HFFc6 (cell line): ENCODE measurements around the gene TBKBP1. TPM values are rescaled to one million over a fixed set of nuclear protein-coding genes. Genes with fewer than 3 reads are reported as not detected.

Source experiments
- DNase-seq: peaks from one replicate; pipeline ENCODE4 v3.0.0-alpha.2; 2018
- H3K27ac Mint-ChIP-seq: 2 replicates; pipeline ENCODE4 v1.8.0; 2020; ENCODE audit warnings: mild to moderate bottlenecking, mixed read lengths
- H3K27me3 Mint-ChIP-seq: 2 replicates; pipeline ENCODE4 v1.8.0; 2021; ENCODE audit warnings: mild to moderate bottlenecking, moderate library complexity, mixed read lengths; ENCODE audit not compliant: insufficient read depth
- H3K36me3 Mint-ChIP-seq: 2 replicates; pipeline ENCODE4 v1.8.0; 2021; ENCODE audit warnings: low read depth, mixed read lengths
- H3K4me1 Mint-ChIP-seq: 2 replicates; pipeline ENCODE4 v1.8.0; 2020; ENCODE audit warnings: low read depth, mixed read lengths
- H3K4me3 Mint-ChIP-seq: 2 replicates; pipeline ENCODE4 v1.8.0; 2020; ENCODE audit warnings: mild to moderate bottlenecking, moderate library complexity, mixed read lengths
- H3K9me3 Mint-ChIP-seq: 2 replicates; pipeline ENCODE4 v1.8.0; 2020; ENCODE audit warnings: mild to moderate bottlenecking, mixed read lengths
- CTCF ChIP-seq: fragments of 200-600 bp; sonication (generic); IDR thresholded peaks from 2 replicates; pipeline ENCODE4 v1.5.0; 2021; ENCODE audit warnings: antibody characterized with exemption, mild to moderate bottlenecking
- total RNA-seq, 6 experiments: library from RNA; stranded (reverse); fragmentation: NEBNext Ultra II Directional; extraction: Animal tissue kit (Norgen Biotek cat#: 25700); gene quantifications; 2 replicates in 1 of 6; 3 replicates in 5 of 6; pipeline ENCODE4 v1.2.3, GENCODE V29; 2021

The TBKBP1 gene
- total RNA-seq, 6 experiments from 2014 or later = 6.6 to 8.3 (median 7.7) TPM

GRCh38 chr17:47720196-47720595 lies 26.2 kb downstream of the TBKBP1 start:
- no peak for DNase-seq
- Mint-ChIP-seq H3K27me3 (peaks cover 71% of the 10 kb centered on the region), H3K9me3 (no peaks in the 10 kb centered on the region), H3K4me1 (peaks cover 52% of the 10 kb centered on the region), H3K36me3 (no peaks in the 10 kb centered on the region), H3K4me3 (peak overlapping the region; percentile 43), H3K27ac (no peak overlapping the region)
- TF ChIP-seq CTCF = no peak

- peak; percentile 49 for DNase-seq
- H3K27me3 Mint-ChIP-seq = peaks cover 68% of the 10 kb centered on the region
Measured at GRCh38 chr17:47720754-47721533, 27.0 kb downstream of the TBKBP1 start.

GRCh38 chr17:47721725-47722124 lies 27.8 kb downstream of the TBKBP1 start:
- H3K4me1 Mint-ChIP-seq = peaks cover 51% of the 10 kb centered on the region
- DNase-seq = no peak
- H3K27me3 Mint-ChIP-seq = peaks cover 67% of the 10 kb centered on the region
- H3K9me3 Mint-ChIP-seq = no peaks in the 10 kb centered on the region
- no peak overlapping the region for H3K27ac Mint-ChIP-seq
- H3K4me3 Mint-ChIP-seq = no peak overlapping the region
- TF ChIP-seq CTCF = no peak
- no peaks in the 10 kb centered on the region for H3K36me3 Mint-ChIP-seq

More at GRCh38 chr17:47720754-47721533, 27.0 kb downstream of the TBKBP1 start:
- peaks cover 52% of the 10 kb centered on the region for H3K4me1 Mint-ChIP-seq
- no peak for TF ChIP-seq CTCF
- H3K27ac Mint-ChIP-seq = no peak overlapping the region
- peak overlapping the region; percentile 43; the same call in 1 of the 2 replicates for H3K4me3 Mint-ChIP-seq
- H3K9me3 Mint-ChIP-seq = no peaks in the 10 kb centered on the region
- H3K36me3 Mint-ChIP-seq = no peaks in the 10 kb centered on the region

GRCh38 chr17:47724705-47725104 lies 30.7 kb downstream of the TBKBP1 start:
- no peaks in the 10 kb centered on the region for H3K36me3 Mint-ChIP-seq
- H3K27me3 Mint-ChIP-seq = peaks cover 70% of the 10 kb centered on the region
- H3K4me3 Mint-ChIP-seq = no peak overlapping the region
- no peak for DNase-seq
- H3K27ac Mint-ChIP-seq = no peak overlapping the region
- no peak for TF ChIP-seq CTCF
- H3K9me3 Mint-ChIP-seq = no peaks in the 10 kb centered on the region
- H3K4me1 Mint-ChIP-seq = peaks cover 21% of the 10 kb centered on the region

- Mint-ChIP-seq H3K27me3 (peaks cover 76% of the 10 kb centered on the region), H3K36me3 (no peaks in the 10 kb centered on the region), H3K4me3 (no peak overlapping the region), H3K27ac (no peak overlapping the region), H3K9me3 (no peaks in the 10 kb centered on the region), H3K4me1 (peaks cover 12% of the 10 kb centered on the region)
- DNase-seq = no peak
- TF ChIP-seq CTCF = peak; percentile 30
Measured at GRCh38 chr17:47725446-47726111, 31.6 kb downstream of the TBKBP1 start.
